Activated effector memory CD4-positive, alpha-beta T cell treated with anti-CD3 and anti-CD28 coated beads, Interleukin-2, amount 50 U/mL, for 16 hours (primary cell): ENCODE results near the gene OLIG1.

Experiments
- DNase-seq: peaks from one replicate; pipeline ENCODE4 v3.0.0-alpha.2; 2020

OLIG1 gene

DNA sequence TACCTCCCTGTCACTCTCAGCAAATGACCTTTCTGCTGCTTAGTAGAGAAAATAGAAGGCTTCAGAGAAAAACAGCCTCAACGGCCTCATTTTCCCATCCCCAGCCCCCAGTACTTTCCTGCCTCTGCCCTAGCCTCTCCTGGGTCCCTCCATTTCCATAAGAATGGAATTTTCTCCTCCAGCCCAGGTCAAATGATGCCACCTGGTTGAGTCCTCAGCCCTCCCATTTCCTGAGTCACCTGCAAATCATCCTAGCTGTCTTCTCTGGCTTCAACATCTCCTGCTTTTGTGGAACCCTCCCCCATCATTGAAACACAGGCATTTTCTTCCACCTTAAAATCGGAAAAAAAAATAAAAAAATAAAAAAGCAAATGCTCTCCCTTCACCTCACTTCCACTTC is 35.1 kb downstream of the OLIG1 start:
- DNase-seq: no peak

DNA sequence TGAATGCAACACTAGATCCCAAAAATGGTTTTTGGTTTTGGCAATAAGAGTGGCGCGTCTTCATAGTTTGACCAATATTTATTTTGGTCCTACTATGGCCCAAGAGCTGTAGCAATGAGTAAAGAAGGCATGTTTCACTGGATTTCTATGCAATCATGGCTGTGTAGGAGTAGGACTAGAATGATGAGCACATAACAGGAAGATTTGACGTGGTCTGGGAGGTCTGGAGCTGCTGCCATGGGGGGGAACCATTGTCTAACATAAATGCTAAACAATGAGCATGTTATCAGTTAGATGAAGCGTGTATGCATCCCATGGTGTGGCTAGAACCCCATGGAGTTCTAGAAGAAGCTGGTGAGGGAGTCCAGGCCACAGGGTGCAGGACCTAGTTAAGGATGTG is 38.3 kb downstream of the OLIG1 start:
- no peak for DNase-seq

DNA sequence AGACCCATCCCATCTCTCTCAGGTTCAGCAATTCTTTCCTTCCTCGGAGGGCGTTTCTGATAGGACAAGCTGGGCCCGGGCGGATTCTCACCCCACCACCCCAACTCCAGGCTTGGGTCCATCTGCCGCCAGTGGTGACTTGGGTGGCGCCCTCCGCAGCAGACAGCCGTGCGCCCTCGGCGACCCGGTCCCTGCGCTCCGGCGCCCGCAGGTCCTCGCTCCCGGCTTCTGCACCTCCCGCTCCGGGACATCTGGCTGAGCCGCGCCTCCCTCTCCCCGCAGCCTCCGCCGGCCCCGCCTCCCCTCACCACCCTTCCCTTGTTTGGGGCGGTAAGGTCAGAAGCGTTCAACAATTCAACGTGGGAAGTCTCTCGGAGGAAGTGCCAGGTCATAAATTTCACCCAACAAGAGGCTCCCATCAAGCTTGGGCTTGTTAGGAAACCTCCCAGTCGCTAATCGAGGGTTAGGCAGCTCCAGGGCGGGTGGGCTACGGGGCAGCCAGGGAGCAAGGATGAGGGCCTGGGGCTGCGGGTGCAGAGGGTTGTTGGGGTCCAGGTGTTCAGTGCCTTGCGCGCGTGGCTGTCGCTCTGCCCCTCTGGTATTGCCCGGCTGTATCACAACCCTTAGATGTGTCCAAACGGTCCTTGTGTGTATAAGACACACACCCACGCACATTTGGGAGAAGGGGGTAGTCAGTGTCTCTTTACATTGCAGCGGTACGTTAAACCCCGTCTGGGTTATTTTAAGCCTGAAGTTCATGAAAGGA is 39.8 kb downstream of the OLIG1 start:
- no peak for DNase-seq

DNA sequence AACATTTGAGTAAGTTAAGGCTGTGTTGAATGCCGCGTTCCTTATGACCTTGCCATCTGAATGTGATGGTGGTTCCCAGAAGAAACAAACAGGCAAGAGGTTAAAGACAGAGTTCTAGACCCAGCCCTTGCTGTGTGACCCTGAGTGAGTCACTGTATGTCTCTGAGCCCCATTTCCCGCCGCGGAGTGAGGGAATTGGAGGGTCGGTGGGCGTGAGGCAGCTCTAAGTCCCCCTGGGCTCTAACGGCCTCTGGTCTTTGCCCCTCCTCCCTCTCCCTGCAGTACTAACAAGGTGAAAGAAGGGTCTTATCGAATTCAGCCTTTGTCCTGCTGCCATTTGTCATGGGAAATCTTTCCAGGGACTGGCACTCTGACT is 40.4 kb downstream of the OLIG1 start:
- no peak for DNase-seq

DNA sequence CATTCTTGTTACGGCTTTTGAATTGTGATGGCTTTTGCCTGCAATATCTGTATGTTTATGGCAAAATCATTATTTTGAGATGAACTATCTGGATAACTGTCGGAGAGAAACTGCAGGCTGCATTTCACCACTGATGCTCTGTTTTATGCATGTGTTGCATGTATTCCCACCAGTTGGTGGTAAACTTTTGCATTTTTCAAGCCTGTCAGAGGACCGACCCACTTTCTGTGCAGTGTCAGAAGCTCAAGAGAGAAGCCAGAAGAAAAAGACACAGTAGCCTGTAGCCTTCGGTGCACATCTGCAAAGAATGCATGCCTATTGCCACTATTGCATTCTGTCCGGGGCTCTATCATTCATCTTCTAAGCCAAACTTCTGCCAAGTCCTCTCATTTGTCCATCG is 41.6 kb downstream of the OLIG1 start:
- no peak for DNase-seq

DNA sequence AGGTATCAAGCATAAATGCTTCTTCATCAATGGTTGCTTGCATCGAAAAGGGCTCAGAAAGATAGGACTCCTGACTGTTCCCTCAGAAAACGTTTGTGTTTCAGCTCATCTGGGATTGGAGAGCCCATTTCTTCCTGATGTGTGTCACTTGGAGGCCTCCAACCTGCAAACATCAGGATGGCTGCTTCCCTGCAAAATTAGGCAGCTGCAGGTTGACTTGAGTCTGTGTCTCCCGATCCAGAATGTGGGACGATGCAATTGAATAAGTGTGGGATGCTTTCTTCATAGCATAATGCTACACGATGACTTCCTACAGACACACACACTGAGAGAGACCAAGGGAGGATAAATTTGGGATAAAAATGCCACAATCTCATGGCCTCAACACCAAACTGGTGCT is 42.2 kb downstream of the OLIG1 start:
- peak; percentile 2 for DNase-seq

DNA sequence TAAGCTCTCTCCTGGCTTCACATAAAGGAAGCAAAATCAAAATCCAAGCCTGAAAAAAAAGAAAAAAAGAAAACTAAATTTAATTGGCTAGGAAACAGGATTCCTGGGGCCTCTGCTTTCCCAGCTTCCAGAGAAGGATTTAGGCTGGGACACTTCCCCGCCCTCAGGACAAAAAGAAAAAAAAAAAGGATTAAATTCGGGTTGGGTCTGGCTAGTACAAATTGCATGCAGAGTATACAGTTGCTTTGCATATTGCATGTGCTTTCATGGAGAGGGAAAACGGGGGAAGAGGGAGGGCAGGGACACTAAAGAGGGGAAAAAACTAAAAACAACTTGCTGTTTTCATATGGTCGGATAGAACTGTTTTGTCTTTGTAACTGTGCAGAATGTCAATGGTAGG is 42.7 kb downstream of the OLIG1 start:
- DNase-seq: no peak

DNA sequence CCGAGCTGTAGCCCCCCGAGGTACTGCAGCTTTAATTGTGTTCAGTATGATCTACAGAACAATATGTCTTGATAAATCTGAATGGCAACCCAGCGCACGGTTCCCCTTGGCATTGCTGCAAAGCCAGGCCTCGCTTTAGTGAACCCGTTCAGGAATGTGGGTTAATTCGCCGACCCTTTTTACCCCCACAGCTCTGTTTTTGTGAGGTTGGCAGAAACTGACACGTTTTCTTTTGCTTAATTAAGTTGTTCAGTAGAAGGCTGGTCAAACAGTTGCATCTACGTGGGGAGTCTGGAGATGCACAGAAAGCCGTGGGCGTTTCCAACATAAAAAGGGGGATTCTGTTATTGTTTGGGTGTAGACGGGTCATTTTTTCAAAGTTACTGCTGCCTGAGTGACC is 43.2 kb downstream of the OLIG1 start:
- peak; percentile 43 for DNase-seq

DNA sequence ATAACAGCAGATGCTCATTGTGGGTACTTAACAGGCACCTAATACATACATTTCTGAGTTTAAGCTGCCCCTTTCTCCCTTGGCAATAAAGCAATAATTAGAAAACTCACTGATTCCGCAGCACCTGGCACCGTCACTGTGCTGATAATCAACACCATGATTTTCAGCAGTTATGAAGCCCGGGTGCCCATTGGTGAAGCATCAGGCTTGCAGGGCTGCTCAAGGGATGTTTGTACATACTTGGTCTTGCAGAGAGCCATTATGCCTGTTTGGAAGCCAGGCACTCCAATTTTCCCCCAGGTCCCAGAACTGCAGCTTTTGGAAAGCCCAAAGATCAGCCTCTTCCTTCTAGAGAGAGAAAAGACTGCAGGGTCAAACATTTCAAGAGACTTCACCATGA is 44.3 kb downstream of the OLIG1 start:
- DNase-seq: no peak

DNA sequence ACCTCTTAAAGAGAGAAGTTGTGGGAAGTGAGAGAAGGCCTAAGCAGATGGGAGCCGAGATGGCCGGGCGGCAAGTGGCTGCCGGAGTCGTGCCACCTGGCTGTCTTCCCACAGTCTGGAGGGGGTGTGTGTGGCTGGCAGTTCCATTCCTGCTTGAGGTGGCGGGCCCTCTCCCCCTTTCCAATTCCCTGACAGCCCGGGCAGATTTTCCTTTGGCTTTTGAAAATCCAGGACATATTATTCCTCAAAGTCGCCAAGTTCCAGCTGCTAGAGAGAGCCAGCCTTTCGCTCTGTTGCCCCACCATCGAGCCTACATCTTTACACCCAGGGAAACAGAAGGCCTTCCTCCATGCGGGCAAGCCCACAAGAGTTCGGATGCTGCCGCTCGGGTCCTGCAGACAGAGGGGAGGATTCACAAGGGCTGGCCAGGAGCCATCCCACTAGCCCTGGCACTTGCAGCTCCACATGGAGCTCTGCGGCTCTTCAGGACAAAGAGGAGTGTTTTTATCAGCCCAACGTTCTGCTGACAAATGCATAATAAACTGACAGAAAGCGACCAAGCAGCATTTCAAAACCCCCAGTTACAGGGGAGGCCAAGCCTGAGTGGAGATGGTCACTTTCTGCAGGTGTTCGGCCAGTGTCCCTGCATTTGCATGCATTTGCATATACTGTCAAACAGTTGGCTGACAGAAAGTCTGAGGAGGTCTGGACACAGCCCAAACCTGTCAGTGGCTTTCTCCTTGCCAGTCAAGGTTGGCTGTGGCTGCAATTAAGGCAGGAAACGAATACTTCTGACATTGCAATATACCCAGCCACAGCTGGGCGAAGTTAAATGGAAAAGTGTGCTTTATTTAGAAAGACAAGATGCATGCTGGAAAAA is 45.9 kb downstream of the OLIG1 start:
- no peak for DNase-seq

DNA sequence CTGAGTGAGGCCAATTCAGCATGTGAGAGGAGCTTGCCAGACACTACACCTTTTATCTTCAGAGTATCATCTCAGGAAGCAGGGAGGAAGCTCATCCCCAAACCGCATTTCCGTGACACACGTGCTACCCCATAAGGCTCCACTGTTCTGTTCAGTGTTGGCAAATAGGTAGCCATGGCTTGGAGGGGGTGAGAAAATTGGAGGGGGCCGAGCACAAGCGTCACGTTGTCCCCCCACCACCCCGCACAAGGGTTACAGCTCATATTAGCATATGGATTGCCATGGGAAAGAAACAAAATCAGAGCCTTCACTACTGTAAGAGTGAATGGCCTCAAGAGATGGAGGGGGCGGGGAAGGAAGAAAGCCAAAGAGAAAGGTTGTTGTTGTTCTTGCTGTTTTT is 46.7 kb downstream of the OLIG1 start:
- DNase-seq: peak; percentile 70

DNA sequence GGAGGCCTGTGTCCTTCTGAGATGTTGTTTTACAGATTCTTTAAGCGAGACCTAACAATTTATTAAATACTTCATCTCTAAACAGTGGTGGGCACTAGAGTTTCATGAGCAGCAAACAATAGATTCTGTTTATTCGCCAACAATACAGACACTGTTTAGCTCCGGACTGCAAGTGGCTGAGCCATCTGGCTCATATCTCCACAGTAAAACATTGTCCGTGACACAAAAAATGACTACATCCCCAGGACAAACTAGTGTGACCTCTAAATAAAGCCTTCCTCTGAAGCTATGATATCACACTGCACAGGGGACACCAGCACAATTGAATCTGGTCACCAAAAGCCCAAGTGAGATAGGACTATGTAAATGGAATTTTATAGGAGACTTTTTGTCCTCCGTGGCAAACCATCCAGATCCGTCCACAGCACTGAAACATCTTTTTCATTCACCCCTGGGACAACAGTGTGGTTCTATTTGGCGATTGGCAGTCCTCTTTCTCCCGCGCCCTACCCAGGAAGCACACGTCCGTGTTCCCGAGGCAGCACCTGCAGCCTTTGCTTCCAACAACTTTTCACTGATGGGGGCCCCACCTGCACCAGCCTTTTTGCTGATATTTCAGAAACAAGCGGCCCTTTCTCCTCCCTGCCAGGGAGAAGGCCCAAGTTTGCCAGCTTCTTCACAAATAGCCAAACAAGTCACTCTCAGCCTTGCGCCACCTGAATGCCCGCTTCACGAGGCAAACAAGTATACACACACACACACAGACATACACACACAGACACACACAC is 47.4 kb downstream of the OLIG1 start:
- no peak for DNase-seq
